Mesodermal cell (in vitro differentiated cells): ENCODE results near the gene METTL25B.

ENCODE experiments used
- H3K27ac ChIP-seq: 2 replicates; pipeline ENCODE4 v1.7.0; 2013; ENCODE audit warnings: mild to moderate bottlenecking, low read depth, low read length, moderate library complexity; ENCODE audit not compliant: severe bottlenecking
- H3K36me3 ChIP-seq: 2 replicates; pipeline ENCODE4 v1.7.1; 2013; ENCODE audit warnings: mild to moderate bottlenecking, low read length, moderate library complexity; ENCODE audit not compliant: control insufficient read depth, insufficient read depth
- H3K4me1 ChIP-seq: one replicate; pipeline ENCODE4 v1.7.1; 2013; ENCODE audit warnings: mild to moderate bottlenecking, low read length; ENCODE audit not compliant: insufficient read depth, control insufficient read depth, poor library complexity, severe bottlenecking
- H3K4me3 ChIP-seq: 2 replicates; pipeline ENCODE4 v1.7.0; 2013; ENCODE audit warnings: low read length, control low read depth, mild to moderate bottlenecking; ENCODE audit not compliant: insufficient read depth, poor library complexity, severe bottlenecking; ENCODE audit errors: extremely low read depth
- H3K9me3 ChIP-seq: 2 replicates; pipeline ENCODE4 v1.7.1; 2013; ENCODE audit warnings: mild to moderate bottlenecking, low read length, moderate library complexity; ENCODE audit not compliant: control insufficient read depth
- WGBS, 2 experiments: methylation state at CpG; one replicate each; pipeline ENCODE4 v1.1.5; 2013; ENCODE audit warnings: missing lambda C conversion rate in 2 of 2; ENCODE audit not compliant: insufficient coverage in 2 of 2; 5-methylcytosine and 5-hydroxymethylcytosine counted together

METTL25B gene

GRCh38 chr1:156728599-156729462 lies 562 bp downstream of the METTL25B start, which contains the start of gene ISG20L2:
Gene ISG20L2 (minus strand): TSS chr1:156728766. CDS start chr1:156727652, 1,114 bp downstream.
- Histone ChIP-seq H3K4me3 (peak within 1 kb of the TSS; percentile 86), H3K27ac (peak within 1 kb of the TSS; percentile 93), H3K4me1 (peaks cover 24% of the 10 kb centered on the region), H3K9me3 (no peaks in the 10 kb centered on the region), H3K36me3 (peaks cover 36% of the 10 kb centered on the region)
- WGBS, 2 experiments = 1 to 5% methylated on average over 37 to 40 of the region's 57 CpGs

DNA sequence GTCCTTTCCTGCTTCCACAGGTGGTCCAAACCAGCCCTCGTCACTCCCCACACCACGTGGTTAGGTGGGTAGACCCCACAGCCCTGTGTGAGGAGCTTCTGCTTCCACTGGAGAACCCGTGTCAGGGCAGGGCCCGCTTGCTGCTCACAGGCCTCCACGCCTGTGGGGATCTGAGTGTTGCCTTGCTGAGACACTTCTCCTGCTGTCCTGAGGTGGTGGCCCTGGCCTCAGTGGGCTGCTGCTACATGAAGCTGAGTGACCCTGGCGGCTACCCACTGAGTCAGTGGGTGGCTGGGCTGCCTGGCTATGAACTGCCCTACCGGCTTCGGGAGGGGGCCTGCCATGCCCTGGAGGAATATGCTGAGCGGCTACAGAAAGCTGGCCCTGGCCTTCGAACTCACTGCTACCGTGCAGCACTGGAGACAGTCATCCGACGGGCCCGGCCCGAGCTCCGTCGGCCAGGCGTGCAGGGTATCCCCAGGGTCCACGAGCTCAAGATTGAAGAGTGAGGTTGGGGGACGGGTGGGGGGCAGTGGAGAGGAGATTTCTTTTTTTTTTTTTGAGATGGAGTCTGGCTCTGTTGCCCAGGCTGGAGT lies 5.8 kb downstream of the METTL25B start:
- no peaks in the 10 kb centered on the region for H3K9me3 ChIP-seq
- WGBS, 2 experiments = 95 to 97% methylated on average over 12 to 18 of the region's 20 CpGs
- H3K36me3 ChIP-seq = peaks cover 55% of the 10 kb centered on the region
- H3K4me1 ChIP-seq = no peaks in the 10 kb centered on the region
- no peak overlapping the region for H3K27ac ChIP-seq
- H3K4me3 ChIP-seq = no peak overlapping the region

GRCh38 chr1:156738407-156738806 lies 10.1 kb downstream of the METTL25B start:
- no peaks in the 10 kb centered on the region for H3K9me3 ChIP-seq
- H3K4me3 ChIP-seq = no peak overlapping the region
- peaks cover 6% of the 10 kb centered on the region for H3K4me1 ChIP-seq
- peaks cover 65% of the 10 kb centered on the region for H3K36me3 ChIP-seq
- H3K27ac ChIP-seq = no peak overlapping the region
- 91 to 96% methylated on average over 5 to 7 of the region's 10 CpGs for WGBS, 2 experiments

DNA sequence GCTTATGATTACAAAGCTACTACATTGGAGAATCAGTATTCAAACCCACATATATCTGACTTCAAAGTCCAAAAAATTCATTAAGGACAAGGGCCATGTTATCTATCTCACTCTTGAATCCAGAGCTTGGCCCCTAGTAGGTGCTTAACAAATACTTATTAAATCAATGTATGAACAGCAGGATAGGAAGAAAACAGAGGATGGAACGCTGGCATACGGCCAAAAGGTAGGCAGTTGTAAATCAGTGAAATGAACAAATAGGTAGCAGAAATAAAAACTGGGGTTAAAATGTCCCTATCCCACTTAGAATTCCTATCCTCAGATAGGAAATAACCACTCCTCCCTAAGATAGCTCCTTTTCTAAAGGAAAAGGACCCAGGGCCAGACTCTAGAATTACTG lies 10.6 kb downstream of the METTL25B start:
- no CpG with 5 or more reads among the region's 2 CpGs for WGBS, 2 experiments

DNA sequence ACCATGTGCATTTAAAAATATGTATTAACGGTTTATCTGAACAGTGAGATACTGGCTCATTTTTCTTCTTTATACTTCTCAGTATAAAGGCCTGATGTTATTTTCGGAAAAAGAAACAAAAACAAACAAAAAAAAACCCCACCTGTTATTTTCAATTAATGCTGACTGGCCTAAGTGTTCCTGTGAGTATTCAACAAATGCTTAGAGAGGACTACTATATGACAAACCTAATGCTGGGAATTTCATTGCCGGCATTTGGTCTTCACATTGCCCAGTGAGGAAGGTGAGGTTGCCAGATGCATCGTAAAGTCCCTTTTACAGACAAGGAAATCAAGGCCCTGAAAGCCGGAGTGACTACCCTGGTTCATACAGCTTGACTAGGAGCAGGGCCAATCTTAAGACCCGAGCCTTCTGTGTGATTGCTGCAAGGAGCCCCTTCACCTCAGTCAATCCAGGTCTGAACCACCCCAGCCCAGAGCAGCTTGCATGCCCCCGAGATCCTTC lies 12.0 kb downstream of the METTL25B start:
- WGBS, 2 experiments = 12 to 16% methylated on average over 3 to 5 of the region's 7 CpGs
- Histone ChIP-seq H3K9me3 (no peaks in the 10 kb centered on the region), H3K27ac (peak overlapping the region; percentile 62), H3K4me3 (peak overlapping the region; percentile 69), H3K36me3 (peaks cover 77% of the 10 kb centered on the region), H3K4me1 (peaks cover 6% of the 10 kb centered on the region)

More for the DNA sequence above, 10.6 kb downstream of the METTL25B start:
- peaks cover 6% of the 10 kb centered on the region for H3K4me1 ChIP-seq
- peaks cover 65% of the 10 kb centered on the region for H3K36me3 ChIP-seq
- no peaks in the 10 kb centered on the region for H3K9me3 ChIP-seq
- no peak overlapping the region for H3K4me3 ChIP-seq
- no peak overlapping the region for H3K27ac ChIP-seq

GRCh38 chr1:156740741-156741480 lies 12.6 kb downstream of the METTL25B start, which contains the start of gene MRPL24:
Gene MRPL24 (minus strand): TSS chr1:156741088. CDS start chr1:156738704, 2,384 bp downstream.
- WGBS, 2 experiments = 1 to 2% methylated on average over 22 to 30 of the region's 38 CpGs
- peaks cover 77% of the 10 kb centered on the region for H3K36me3 ChIP-seq
- peaks cover 8% of the 10 kb centered on the region for H3K4me1 ChIP-seq
- H3K9me3 ChIP-seq = no peaks in the 10 kb centered on the region
- peak within 1 kb of the TSS; percentile 69 for H3K4me3 ChIP-seq
- H3K27ac ChIP-seq = peak within 1 kb of the TSS; percentile 76

GRCh38 chr1:156741481-156741983 lies 13.3 kb downstream of the METTL25B start:
- WGBS, 2 experiments = 0% methylated on average over 2 of the region's 8 CpGs
- Histone ChIP-seq H3K4me1 (peaks cover 14% of the 10 kb centered on the region), H3K36me3 (peaks cover 70% of the 10 kb centered on the region), H3K9me3 (no peaks in the 10 kb centered on the region), H3K27ac (peak overlapping the region; percentile 76), H3K4me3 (peak overlapping the region; percentile 11)

DNA sequence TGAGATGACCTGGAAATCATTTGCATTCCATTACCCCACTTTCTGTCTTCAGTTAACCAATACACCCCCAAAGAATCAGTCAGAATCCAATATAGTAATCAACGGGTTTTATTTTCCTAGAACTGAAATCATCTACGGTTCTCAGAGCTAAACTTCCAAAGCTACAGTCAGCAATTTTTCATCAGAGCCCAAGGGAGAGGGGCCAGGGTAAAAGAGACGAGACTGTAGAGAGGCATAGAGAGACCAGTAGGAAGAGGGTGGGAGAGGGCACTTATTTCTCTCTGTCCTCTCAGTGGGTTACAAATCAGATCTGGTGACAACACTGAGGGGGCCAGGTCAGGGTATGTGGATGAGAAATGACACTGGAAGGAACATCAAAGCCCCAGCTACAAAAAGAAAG lies 13.7 kb downstream of the METTL25B start:
- 100% methylated on average over 1 to 2 of the region's 3 CpGs for WGBS, 2 experiments
- peaks cover 66% of the 10 kb centered on the region for H3K36me3 ChIP-seq
- H3K4me3 ChIP-seq = no peak overlapping the region
- peaks cover 17% of the 10 kb centered on the region for H3K4me1 ChIP-seq
- no peaks in the 10 kb centered on the region for H3K9me3 ChIP-seq
- H3K27ac ChIP-seq = peak overlapping the region; percentile 76

DNA sequence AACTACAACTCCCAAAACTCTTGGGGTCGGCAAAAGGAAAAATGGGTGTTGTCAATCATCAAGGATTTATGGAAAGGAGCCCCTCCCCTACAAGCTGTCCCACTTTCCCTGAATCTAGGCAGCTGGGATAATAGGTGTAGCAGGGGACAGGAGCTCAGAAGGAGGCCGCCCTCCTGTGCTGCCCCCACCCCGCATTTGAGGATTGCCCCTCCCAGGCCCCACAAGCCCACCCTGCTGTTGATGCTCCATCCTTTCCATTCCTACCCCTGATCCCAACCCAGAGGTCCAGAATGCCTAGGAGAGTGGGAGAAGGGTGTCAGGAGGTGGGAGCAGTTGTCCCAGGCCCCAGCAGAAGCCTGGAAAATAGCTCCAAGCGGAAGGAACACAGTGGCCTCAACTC lies 14.5 kb downstream of the METTL25B start:
- H3K36me3 ChIP-seq = peaks cover 58% of the 10 kb centered on the region
- H3K4me1 ChIP-seq = peaks cover 21% of the 10 kb centered on the region
- no peaks in the 10 kb centered on the region for H3K9me3 ChIP-seq
- H3K4me3 ChIP-seq = no peak overlapping the region
- H3K27ac ChIP-seq = no peak overlapping the region
- 93 to 100% methylated on average over 1 to 2 of the region's 4 CpGs for WGBS, 2 experiments
